H1 (cell line): ENCODE measurements around the gene RNF20. TPM values are rescaled to one million over a fixed set of nuclear protein-coding genes. Genes with fewer than 3 reads are reported as not detected.

Experiments used
- CTCF ChIA-PET: fragments of 300-600 bp; sonication (Branson Sonifier 250); formaldehyde crosslinking; loops from one replicate; lab custom pipeline; 2021; ENCODE audit not compliant: partially characterized antibody; lab: Charles Lee
- POLR2A ChIA-PET: fragments of 300-600 bp; sonication (Branson Sonifier 250); formaldehyde crosslinking; loops from one replicate; lab custom pipeline; 2021; ENCODE audit warnings: inconsistent platforms; ENCODE audit not compliant: partially characterized antibody; lab: Charles Lee
- DNase-seq, 2 experiments: peaks; one replicate each; pipeline versions ENCODE4 v3.0.0 to v3.0.0-alpha.2; 2010 to 2022; ENCODE audit warnings: low spot score in 2 of 2, low read depth in 1 of 2, mixed read lengths in 1 of 2
- FAIRE-seq: peaks from 2 replicates; lab custom pipeline; 2011; peaks lifted over from hg19 to GRCh38; lab: Jason Lieb, UNC
- H2AFZ ChIP-seq: 2 replicates; pipeline ENCODE4 v1.8.1; 2012; ENCODE audit warnings: low read length, inconsistent platforms
- H2AK5ac ChIP-seq: 2 replicates; pipeline ENCODE4 v1.6.1; 2013; ENCODE audit warnings: low read depth, low read length
- H2BK120ac ChIP-seq: replicated peaks from 2 replicates; pipeline ENCODE3; 2013; ENCODE audit warnings: low read depth, low read length, inconsistent platforms
- H2BK12ac ChIP-seq: 2 replicates; pipeline ENCODE4 v1.6.1; 2013; ENCODE audit warnings: low read depth, low read length
- H2BK15ac ChIP-seq: 2 replicates; pipeline ENCODE4 v1.6.1; 2013; ENCODE audit warnings: low read length
- H2BK20ac ChIP-seq: 2 replicates; pipeline ENCODE4 v1.6.1; 2013; ENCODE audit warnings: low read length
- H2BK5ac ChIP-seq: 2 replicates; pipeline ENCODE4 v1.6.1; 2013; ENCODE audit warnings: low read depth, low read length
- H3K14ac ChIP-seq: 2 replicates; pipeline ENCODE4 v1.6.1; 2013; ENCODE audit warnings: inconsistent platforms; ENCODE audit not compliant: insufficient read length
- H3K18ac ChIP-seq: 2 replicates; pipeline ENCODE4 v1.6.1; 2013; ENCODE audit warnings: low read length; ENCODE audit errors: extremely low read depth
- H3K23ac ChIP-seq: 2 replicates; pipeline ENCODE4 v1.6.1; 2013; ENCODE audit warnings: inconsistent platforms; ENCODE audit not compliant: insufficient read length
- H3K23me2 ChIP-seq: 2 replicates; pipeline ENCODE4 v1.6.1; 2013; ENCODE audit warnings: low read depth, low read length
- H3K27ac ChIP-seq: 2 replicates; pipeline ENCODE4 v1.6.1; 2011; ENCODE audit warnings: low read depth, low read length, inconsistent platforms
- H3K27me3 ChIP-seq, 4 experiments: replicated peaks in 1 of 4; 1 replicate in 1 of 4; 2 replicates in 3 of 4; pipeline versions ENCODE4 v1.6.1 to v1.8.1; 2011 to 2013; ENCODE audit warnings: low read length in 3 of 4, mild to moderate bottlenecking in 3 of 4, inconsistent platforms in 2 of 4, mixed read lengths in 2 of 4, moderate library complexity in 1 of 4; ENCODE audit not compliant: control insufficient read depth in 3 of 4, insufficient read depth in 3 of 4; ENCODE audit errors: extremely low read depth in 1 of 4
- H3K36me3 ChIP-seq, 4 experiments: 2 replicates each; pipeline versions ENCODE4 v1.6.1 to v1.8.1; 2011 to 2013; ENCODE audit warnings: mild to moderate bottlenecking in 4 of 4, low read length in 3 of 4, moderate library complexity in 2 of 4, control low read depth in 1 of 4, inconsistent platforms in 1 of 4; ENCODE audit not compliant: insufficient read depth in 4 of 4, control insufficient read depth in 2 of 4
- H3K4ac ChIP-seq: replicated peaks from 2 replicates; pipeline ENCODE3; 2013; ENCODE audit warnings: low read length, low read depth, mixed read lengths, inconsistent platforms; ENCODE audit not compliant: insufficient read length
- H3K4me1 ChIP-seq, 4 experiments: replicated peaks in 1 of 4; 1 replicate in 1 of 4; 2 replicates in 3 of 4; pipeline versions ENCODE4 v1.6.1 to v1.8.1; 2011 to 2013; ENCODE audit warnings: low read length in 3 of 4, inconsistent platforms in 2 of 4, mixed read lengths in 1 of 4; ENCODE audit not compliant: insufficient read depth in 4 of 4, control insufficient read depth in 3 of 4
- H3K4me2 ChIP-seq, 2 experiments: 2 replicates each; pipeline versions ENCODE4 v1.6.1 to v1.8.1; 2011 to 2013; ENCODE audit warnings: low read depth in 2 of 2, low read length in 2 of 2, control low read depth in 1 of 2, inconsistent platforms in 1 of 2, mild to moderate bottlenecking in 1 of 2; ENCODE audit not compliant: insufficient read depth in 1 of 2
- H3K4me3 ChIP-seq, 4 experiments: fragments of 200-600, 300-600 bp in 1 of 4; sonication (generic), shearing (Covaris generic), sonication (Bioruptor Twin) in 1 of 4; 2 replicates each; pipeline versions ENCODE4 v1.5.1 to v1.8.1; 2011 to 2016; ENCODE audit warnings: low read length in 4 of 4, low read depth in 3 of 4, control low read depth in 2 of 4, inconsistent platforms in 2 of 4, mild to moderate bottlenecking in 2 of 4, mixed read lengths in 1 of 4, moderate library complexity in 1 of 4; ENCODE audit not compliant: insufficient read depth in 2 of 4; ENCODE audit errors: extremely low read depth in 1 of 4
- H3K56ac ChIP-seq: replicated peaks from 2 replicates; pipeline ENCODE3; 2013; ENCODE audit warnings: low read depth, mild to moderate bottlenecking, mixed read lengths, low read length, inconsistent platforms; ENCODE audit not compliant: insufficient read length
- H3K79me1 ChIP-seq: 2 replicates; pipeline ENCODE4 v1.6.1; 2013; ENCODE audit warnings: low read depth, low read length, control low read depth
- H3K79me2 ChIP-seq, 2 experiments: 2 replicates each; pipeline versions ENCODE4 v1.6.1 to v1.8.1; 2012 to 2013; ENCODE audit warnings: low read length in 2 of 2, mild to moderate bottlenecking in 2 of 2, inconsistent platforms in 1 of 2; ENCODE audit not compliant: insufficient read depth in 2 of 2, control insufficient read depth in 1 of 2
- H3K9ac ChIP-seq, 4 experiments: replicated peaks in 1 of 4; 1 replicate in 1 of 4; 2 replicates in 3 of 4; pipeline versions ENCODE4 v1.6.1 to v1.8.1; 2011 to 2013; ENCODE audit warnings: low read depth in 3 of 4, low read length in 3 of 4, control low read depth in 2 of 4, mild to moderate bottlenecking in 2 of 4, moderate library complexity in 2 of 4, inconsistent platforms in 1 of 4; ENCODE audit errors: extremely low read depth in 1 of 4
- H3K9me3 ChIP-seq, 2 experiments: 2 replicates each; pipeline versions ENCODE4 v1.6.1 to v1.8.1; 2012 to 2013; ENCODE audit warnings: mild to moderate bottlenecking in 2 of 2, moderate library complexity in 2 of 2, control low read depth in 1 of 2, inconsistent platforms in 1 of 2, low read depth in 1 of 2, low read length in 1 of 2, mixed read lengths in 1 of 2; ENCODE audit not compliant: insufficient read depth in 2 of 2
- H4K20me1 ChIP-seq, 2 experiments: replicated peaks in 1 of 2; 2 replicates each; pipeline versions ENCODE3 to v1.8.1; 2011 to 2013; ENCODE audit warnings: inconsistent platforms in 2 of 2, low read length in 2 of 2, mild to moderate bottlenecking in 1 of 2; ENCODE audit not compliant: insufficient read depth in 2 of 2, control insufficient read depth in 1 of 2
- H4K5ac ChIP-seq: 2 replicates; pipeline ENCODE4 v1.6.1; 2013; ENCODE audit warnings: low read length, low read depth, mixed read lengths, inconsistent platforms; ENCODE audit not compliant: insufficient read length
- H4K8ac ChIP-seq: 2 replicates; pipeline ENCODE4 v1.8.0; 2013; ENCODE audit warnings: mild to moderate bottlenecking, moderate library complexity, low read length, inconsistent platforms; ENCODE audit not compliant: insufficient read depth; ENCODE audit errors: extremely low read depth
- H4K91ac ChIP-seq: replicated peaks from 2 replicates; pipeline ENCODE3; 2013; ENCODE audit warnings: low read length, mixed read lengths, inconsistent platforms; ENCODE audit not compliant: insufficient read length
- EZH2 ChIP-seq: fragments of 200-600 bp; sonication (generic); IDR thresholded peaks from 2 replicates; pipeline ENCODE4 v1.7.1; 2012; ENCODE audit warnings: low read depth, mild to moderate bottlenecking, moderate library complexity, low read length, inconsistent platforms; ENCODE audit not compliant: severe bottlenecking
- KDM4A ChIP-seq: IDR thresholded peaks from one replicate; pipeline ENCODE4 v1.7.1; 2012; ENCODE audit warnings: low read depth, mild to moderate bottlenecking, moderate library complexity, low read length, inconsistent platforms; ENCODE audit not compliant: severe bottlenecking
- KDM5A ChIP-seq: fragments of 200-600 bp; IDR thresholded peaks from 2 replicates; pipeline ENCODE4 v1.7.1; 2012; ENCODE audit warnings: mild to moderate bottlenecking, low read length, inconsistent platforms, mixed read lengths
- NANOG ChIP-seq: IDR thresholded peaks from 2 replicates; pipeline ENCODE4 v1.6.1; 2011; ENCODE audit warnings: low read length, low read depth, mild to moderate bottlenecking, inconsistent platforms; ENCODE audit not compliant: insufficient read depth, poor library complexity, severe bottlenecking
- POLR2AphosphoS5 ChIP-seq: IDR thresholded peaks from 2 replicates; pipeline ENCODE4 v1.6.1; 2011; ENCODE audit warnings: low read depth, low read length
- RFX5 ChIP-seq: IDR thresholded peaks from 2 replicates; pipeline ENCODE4 v1.6.1; 2011; ENCODE audit warnings: low read depth, low read length, improper control_type of control experiment, borderline replicate concordance
- SIRT6 ChIP-seq: IDR thresholded peaks from one replicate; pipeline ENCODE4 v1.7.1; 2012; ENCODE audit warnings: low read length, inconsistent platforms
- WGBS, 2 experiments: shearing (Covaris generic) in 1 of 2; methylation state at CpG; one replicate each; pipeline versions ENCODE4 v1.1.6 to v1.1.7; 2013 to 2015; ENCODE audit warnings: low lambda C conversion rate in 2 of 2, mixed read lengths in 2 of 2, inconsistent platforms in 1 of 2, low coverage in 1 of 2, missing lambda C conversion rate in 1 of 2; ENCODE audit not compliant: insufficient replicate concordance in 2 of 2, insufficient coverage in 1 of 2, insufficient read length in 1 of 2; ENCODE audit errors: extremely low coverage in 1 of 2, missing lambda C conversion rate in 1 of 2; 5-methylcytosine and 5-hydroxymethylcytosine counted together
- polyA plus RNA-seq, 7 experiments: library from polyadenylated mRNA; depleted of rRNA in 3 of 7; stranded (reverse) in 5 of 7; unstranded in 2 of 7; fragments of >200 nt in 5 of 7; fragments of 200-250 nt in 2 of 7; gene quantifications; 1 replicate in 5 of 7; 2 replicates in 1 of 7; 4 replicates in 1 of 7; pipeline versions ENCODE4 v1.2.1 to v1.2.3, GENCODE V29; 2011 to 2013; ENCODE audit warnings: missing spikeins in 2 of 7, mixed read lengths in 2 of 7
- total RNA-seq: library from RNA; stranded (reverse); fragmentation: NEBNext Ultra II Directional; extraction: Animal tissue kit (Norgen Biotek cat#: 25700); gene quantifications from 2 replicates; pipeline ENCODE4 v1.2.1, GENCODE V29; 2021

Gene RNF20
- total and polyA plus RNA-seq, 2 of the 8 experiments (the other 6 are each of a cell fraction or from before 2014, with no cell fraction given) = 9.4 to 65.2 TPM

- Histone ChIP-seq H3K23ac (no peak overlapping the region), H3K4me3 (no peak overlapping the region), H3K14ac (no peak overlapping the region), H4K5ac (peak overlapping the region; percentile 45), H3K79me2 (no peaks in the 10 kb centered on the region), H3K56ac (no peak overlapping the region), H3K9me3 (no peaks in the 10 kb centered on the region), H2BK20ac (no peak overlapping the region), H4K91ac (peak overlapping the region; percentile 26), H2BK15ac (no peak overlapping the region), H3K23me2 (no peaks in the 10 kb centered on the region), H2AFZ (peak overlapping the region; percentile 77), H3K4me2 (no peak overlapping the region; a peak in 2 of 4 replicates), H2AK5ac (no peak overlapping the region), H2BK5ac (peak overlapping the region; percentile 17; the same call in 1 of the 2 replicates), H3K18ac (peak overlapping the region; percentile 44; the same call in 1 of the 2 replicates), H3K4ac (no peak overlapping the region), H3K36me3 (no peaks in the 10 kb centered on the region), H3K9ac (no peak overlapping the region), H3K4me1 (peaks cover 2 to 16% (median 13%) of the 10 kb centered on the region in 4 experiments; a peak in 6 of 7 replicates), H4K8ac (no peak overlapping the region), H3K27me3 (no peaks in the 10 kb centered on the region), H2BK12ac (peak overlapping the region; percentile 69; the same call in 1 of the 2 replicates), H2BK120ac (peak overlapping the region; percentile 40), H4K20me1 (no peaks in the 10 kb centered on the region), H3K27ac (no peak overlapping the region), H3K79me1 (no peaks in the 10 kb centered on the region)
- 62% methylated on average over 3 of the region's 3 CpGs; no CpG with 5 or more reads in 1 of the 2 experiments for WGBS, 2 experiments
- POLR2A ChIA-PET = interaction anchor here (1.1 to 3.1 kb wide), 2 partner anchors 26 to 37 kb away, joined by 3 to 13 read pairs; a partner anchor contains a TSS
- TF ChIP-seq KDM5A (no peak), KDM4A (no peak), RFX5 (no peak), EZH2 (no peak), NANOG (no peak), POLR2AphosphoS5 (no peak), SIRT6 (no peak)
- no peak for DNase-seq
- no peak for FAIRE-seq
- CTCF ChIA-PET = interaction anchor here (0.9 to 2.4 kb wide), 4 partner anchors 13 to 63 kb away, joined by 3 to 11 read pairs (median 4); no protein-coding TSS in a partner anchor
Observed at GRCh38 chr9:101512116-101512515, 21.5 kb upstream of the RNF20 start.
